Esophagus muscularis mucosa (tissue), 3 donors: ENCODE results near the gene C16orf96.

Experiments
- POLR2A ChIP-seq: fragments of 450-650 bp; IDR thresholded peaks from one replicate; pipeline ENCODE4 v1.6.1; 2017; ENCODE audit warnings: antibody characterized with exemption, moderate library complexity, mild to moderate bottlenecking, low read depth
- POLR2AphosphoS5 ChIP-seq, 2 donors: sonication (generic); formaldehyde crosslinking; IDR thresholded peaks; one replicate each; pipeline ENCODE4 v1.6.1; 2017; ENCODE audit warnings: antibody characterized with exemption in 2 of 2
- TF ChIP-seq, protein P1 (sequence below), 3 experiments: fragments of 200-600 bp in 2 of 3; fragments of 450-650 bp in 1 of 3; sonication (generic) in 2 of 3; IDR thresholded peaks; one replicate each; pipeline ENCODE4 v1.5.1; 2017 to 2019; ENCODE audit warnings: antibody characterized with exemption in 3 of 3, mild to moderate bottlenecking in 2 of 3, moderate library complexity in 1 of 3

DNA sequence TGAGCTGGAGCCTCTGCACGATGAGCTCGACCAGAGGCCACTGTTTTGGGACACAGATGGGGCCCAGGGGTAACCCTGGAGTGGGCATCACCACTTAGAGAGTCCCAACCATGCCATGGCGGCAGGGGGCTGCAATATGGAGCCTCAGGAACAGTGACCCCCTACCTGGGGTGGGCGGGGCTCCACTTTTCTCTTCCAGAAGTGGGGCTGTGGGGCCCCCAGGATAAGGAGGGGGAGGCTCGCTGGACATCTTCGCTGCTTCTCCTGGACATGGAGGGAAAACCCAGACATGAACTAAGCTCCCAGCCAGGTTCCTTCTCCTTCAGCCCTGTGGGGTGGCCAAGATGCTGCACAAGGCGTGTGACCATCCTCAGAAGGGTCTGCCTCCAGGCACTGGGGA, 42.3 kb upstream of the C16orf96 start:
- TF ChIP-seq, protein P1, sequence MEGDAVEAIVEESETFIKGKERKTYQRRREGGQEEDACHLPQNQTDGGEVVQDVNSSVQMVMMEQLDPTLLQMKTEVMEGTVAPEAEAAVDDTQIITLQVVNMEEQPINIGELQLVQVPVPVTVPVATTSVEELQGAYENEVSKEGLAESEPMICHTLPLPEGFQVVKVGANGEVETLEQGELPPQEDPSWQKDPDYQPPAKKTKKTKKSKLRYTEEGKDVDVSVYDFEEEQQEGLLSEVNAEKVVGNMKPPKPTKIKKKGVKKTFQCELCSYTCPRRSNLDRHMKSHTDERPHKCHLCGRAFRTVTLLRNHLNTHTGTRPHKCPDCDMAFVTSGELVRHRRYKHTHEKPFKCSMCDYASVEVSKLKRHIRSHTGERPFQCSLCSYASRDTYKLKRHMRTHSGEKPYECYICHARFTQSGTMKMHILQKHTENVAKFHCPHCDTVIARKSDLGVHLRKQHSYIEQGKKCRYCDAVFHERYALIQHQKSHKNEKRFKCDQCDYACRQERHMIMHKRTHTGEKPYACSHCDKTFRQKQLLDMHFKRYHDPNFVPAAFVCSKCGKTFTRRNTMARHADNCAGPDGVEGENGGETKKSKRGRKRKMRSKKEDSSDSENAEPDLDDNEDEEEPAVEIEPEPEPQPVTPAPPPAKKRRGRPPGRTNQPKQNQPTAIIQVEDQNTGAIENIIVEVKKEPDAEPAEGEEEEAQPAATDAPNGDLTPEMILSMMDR (IDR thresholded peaks at IDR 0.05): no peak
- TF ChIP-seq POLR2A (no peak), POLR2AphosphoS5 (IDR thresholded peaks at IDR 0.05) (no peak)
